Right atrium auricular region (tissue), 2 donors: ENCODE measurements around the gene LUC7L. TPM values are rescaled to one million over a fixed set of nuclear protein-coding genes. Genes with fewer than 3 reads are reported as not detected.
"Not testable (repeated sequence)": the region's sequence is repeated elsewhere in the genome, so short reads cannot be mapped to it uniquely, and the experiment has no call there.

Experiments used
- DNase-seq: peaks from one replicate; pipeline ENCODE4 v3.0.0-alpha.2; 2019; ENCODE audit warnings: low spot score
- H3K27ac ChIP-seq, 2 donors: fragments of 200-600 bp; sonication (generic); 1 replicate in 1 of 2; 2 replicates in 1 of 2; pipeline ENCODE4 v1.5.1; 2016 to 2019
- H3K27me3 ChIP-seq, 2 donors: fragments of 200-600 bp; sonication (generic); one replicate each; pipeline versions ENCODE4 v1.5.1 to v1.6.0; 2017 to 2019
- H3K36me3 ChIP-seq: fragments of 200-600 bp; sonication (generic); one replicate; pipeline ENCODE4 v1.5.1; 2016
- H3K4me1 ChIP-seq, 2 donors: fragments of 200-600 bp; sonication (generic); one replicate each; pipeline versions ENCODE4 v1.5.1 to v1.6.0; 2017 to 2019
- H3K4me3 ChIP-seq, 2 donors: fragments of 200-600 bp; sonication (generic); 1 replicate in 1 of 2; 2 replicates in 1 of 2; pipeline ENCODE4 v1.5.1; 2017 to 2019; ENCODE audit warnings: mild to moderate bottlenecking in 1 of 2, moderate library complexity in 1 of 2
- H3K9me3 ChIP-seq, 2 donors: fragments of 200-600 bp; sonication (generic); one replicate each; pipeline ENCODE4 v1.5.1; 2019
- CTCF ChIP-seq, 2 donors: fragments of 200-600 bp; sonication (generic); IDR thresholded peaks; one replicate each; pipeline ENCODE4 v1.5.1; 2019; ENCODE audit warnings: antibody characterized with exemption in 2 of 2
- total RNA-seq, 2 donors: library from RNA; depleted of rRNA; stranded (reverse); fragments of >200 nt; gene quantifications; one replicate each; pipeline ENCODE4 v1.1.0, GENCODE V29; 2016

Gene LUC7L
- total RNA-seq, 2 donors from 2014 or later, result 18.3 to 20.2 TPM

GRCh38 chr16:260326-260725 lies 31.1 kb upstream of the LUC7L start:
- Histone ChIP-seq H3K27ac (no peak overlapping the region), H3K9me3 (no peaks in the 10 kb centered on the region), H3K4me1 (peaks cover 0 to 6% of the 10 kb centered on the region in 2 donors), H3K27me3 (no peaks in the 10 kb centered on the region), H3K36me3 (peaks cover 72% of the 10 kb centered on the region), H3K4me3 (no peak overlapping the region)
- DNase-seq, result no peak
- TF ChIP-seq CTCF (IDR thresholded peaks at IDR 0.05), result no peak

GRCh38 chr16:259814-260253 lies 30.6 kb upstream of the LUC7L start:
- H3K4me3 ChIP-seq, result no peak overlapping the region
- no peaks in the 10 kb centered on the region for H3K9me3 ChIP-seq
- H3K36me3 ChIP-seq, result peaks cover 70% of the 10 kb centered on the region
- H3K4me1 ChIP-seq, result peaks cover 0 to 4% of the 10 kb centered on the region in 2 donors
- no peaks in the 10 kb centered on the region for H3K27me3 ChIP-seq
- no peak for DNase-seq
- H3K27ac ChIP-seq, result no peak overlapping the region
- no peak for TF ChIP-seq CTCF (IDR thresholded peaks at IDR 0.05)

- H3K4me1 ChIP-seq, result peaks cover 0 to 4% of the 10 kb centered on the region in 2 donors
- no peak for DNase-seq
- H3K36me3 ChIP-seq, result peaks cover 70% of the 10 kb centered on the region
- H3K4me3 ChIP-seq, result no peak overlapping the region
- no peak for TF ChIP-seq CTCF (IDR thresholded peaks at IDR 0.05)
- H3K9me3 ChIP-seq, result no peaks in the 10 kb centered on the region
- no peaks in the 10 kb centered on the region for H3K27me3 ChIP-seq
- H3K27ac ChIP-seq, result no peak overlapping the region
Measured at GRCh38 chr16:259226-259625, 30.0 kb upstream of the LUC7L start.

- H3K4me1 ChIP-seq, H3K27ac ChIP-seq, H3K4me3 ChIP-seq, H3K27me3 ChIP-seq, DNase-seq, H3K9me3 ChIP-seq: not testable (repeated sequence)
- peaks cover 70% of the 10 kb centered on the region for H3K36me3 ChIP-seq
Measured at GRCh38 chr16:258091-258490, 28.8 kb upstream of the LUC7L start.

GRCh38 chr16:255183-255582 lies 25.9 kb upstream of the LUC7L start:
- no peak for TF ChIP-seq CTCF (IDR thresholded peaks at IDR 0.05)
- Histone ChIP-seq H3K4me1 (peaks cover 0 to 5% of the 10 kb centered on the region in 2 donors), H3K27me3 (no peaks in the 10 kb centered on the region), H3K4me3 (no peak overlapping the region), H3K9me3 (no peaks in the 10 kb centered on the region), H3K27ac (no peak overlapping the region), H3K36me3 (peaks cover 55% of the 10 kb centered on the region)
- no peak for DNase-seq

GRCh38 chr16:254461-254860 lies 25.2 kb upstream of the LUC7L start:
- H3K4me1 ChIP-seq, result peaks cover 0 to 5% of the 10 kb centered on the region in 2 donors
- H3K27ac ChIP-seq, result no peak overlapping the region
- H3K36me3 ChIP-seq, result peaks cover 51% of the 10 kb centered on the region
- no peaks in the 10 kb centered on the region for H3K27me3 ChIP-seq
- no peak for TF ChIP-seq CTCF (IDR thresholded peaks at IDR 0.05)
- H3K4me3 ChIP-seq, result no peak overlapping the region
- H3K9me3 ChIP-seq, result no peaks in the 10 kb centered on the region
- DNase-seq, result no peak
